Frontal cortex (tissue), 4 donors: ENCODE results near the gene MKRN2. TPM values are rescaled to one million over a fixed set of nuclear protein-coding genes. Genes with fewer than 3 reads are reported as not detected.

Source experiments
- DNase-seq, 2 donors: peaks; one replicate each; pipeline ENCODE4 v3.0.0; 2012; ENCODE audit warnings: low spot score in 2 of 2
- FAIRE-seq: peaks from 2 replicates; lab custom pipeline; 2012; peaks lifted over from hg19 to GRCh38; lab: Jason Lieb, UNC
- total RNA-seq: library from RNA; depleted of rRNA; stranded (reverse); fragments of >200 nt; gene quantifications from one replicate; pipeline ENCODE4 v1.2.3, GENCODE V29; 2014
- donor health status: control.
- donor health status: control.
- donor health status: control.

MKRN2 gene
- total RNA-seq, 1 donor from 2014 or later, result 35.5 TPM

DNA sequence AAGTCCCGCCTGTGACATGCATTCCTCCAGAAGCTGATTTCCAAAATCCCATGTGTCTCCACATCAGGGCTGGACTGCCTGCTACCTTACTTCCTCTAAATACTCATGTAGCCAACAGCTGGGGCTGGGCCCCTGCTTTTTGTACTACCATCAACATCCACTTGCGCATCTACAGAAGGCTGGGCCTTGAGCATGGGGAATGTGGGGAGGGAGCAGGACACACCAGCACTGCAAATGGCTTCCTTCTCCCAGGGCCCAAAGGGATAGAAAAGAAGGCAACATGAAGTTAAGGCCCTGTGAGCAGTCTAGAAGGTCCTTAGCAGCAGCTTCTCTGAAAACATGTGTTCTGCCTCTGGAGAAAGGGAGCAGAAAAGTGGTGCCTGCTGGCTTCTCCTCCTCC is 27.2 kb downstream of the MKRN2 start:
- no peak for FAIRE-seq
- DNase-seq, result no peak

DNA sequence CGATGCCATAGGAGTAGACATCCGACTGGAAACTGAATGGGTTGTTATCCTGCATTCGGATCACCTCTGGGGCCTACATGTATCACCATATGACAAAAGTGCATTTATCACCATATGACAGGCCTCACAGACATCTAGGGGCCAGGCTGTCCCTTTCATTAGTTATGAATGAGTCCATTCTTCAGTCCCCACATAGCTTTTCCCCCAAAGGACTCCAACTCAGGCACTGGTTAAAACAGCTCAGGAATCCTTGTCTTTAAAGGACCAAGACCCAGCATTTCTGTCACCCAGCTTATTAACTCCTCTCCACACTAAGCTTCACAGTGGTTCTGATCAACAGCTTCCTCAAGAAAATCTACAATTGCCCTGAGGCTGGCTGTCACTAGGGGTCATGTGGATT is 28.3 kb downstream of the MKRN2 start:
- DNase-seq, result no peak
- FAIRE-seq, result no peak

DNA sequence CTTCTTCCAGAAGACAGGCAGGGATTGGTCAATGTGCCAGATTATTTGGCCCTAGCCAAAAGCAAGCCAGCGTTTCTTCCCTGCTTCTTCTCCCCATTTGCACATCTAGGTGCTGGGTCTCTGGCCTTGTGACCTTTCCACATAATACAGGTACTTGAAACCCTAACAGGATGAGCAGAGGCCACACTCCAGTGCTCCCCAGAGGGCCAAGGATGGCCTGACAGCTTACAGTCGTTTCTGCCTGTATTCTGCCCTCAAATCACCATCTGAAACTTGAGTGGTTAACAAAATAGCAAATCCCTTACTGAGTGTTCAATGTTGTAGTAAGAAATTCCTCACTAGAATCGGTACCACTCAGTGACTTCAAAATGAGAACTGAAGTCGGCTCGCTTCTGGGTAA is 29.1 kb downstream of the MKRN2 start:
- no peak for DNase-seq
- FAIRE-seq, result no peak

DNA sequence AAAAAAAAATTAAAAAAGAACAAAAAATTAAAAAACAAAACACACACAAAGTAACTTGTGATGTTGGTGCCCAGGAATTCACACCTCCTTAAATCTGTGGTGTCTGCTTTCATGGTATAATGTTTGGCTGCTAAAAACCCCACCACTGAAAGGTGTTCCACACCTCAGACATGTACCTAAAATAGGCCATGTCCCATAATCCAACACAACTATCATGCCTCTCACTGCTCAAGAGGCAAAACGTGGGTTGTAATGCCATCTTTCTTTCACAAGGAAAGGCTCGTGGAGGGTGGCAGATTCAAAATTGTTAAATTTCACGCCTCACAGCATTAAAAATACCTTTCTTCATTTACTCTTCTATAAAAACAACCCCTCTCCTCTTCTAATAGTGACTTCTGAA is 29.5 kb downstream of the MKRN2 start:
- FAIRE-seq, result no peak
- no peak for DNase-seq

DNA sequence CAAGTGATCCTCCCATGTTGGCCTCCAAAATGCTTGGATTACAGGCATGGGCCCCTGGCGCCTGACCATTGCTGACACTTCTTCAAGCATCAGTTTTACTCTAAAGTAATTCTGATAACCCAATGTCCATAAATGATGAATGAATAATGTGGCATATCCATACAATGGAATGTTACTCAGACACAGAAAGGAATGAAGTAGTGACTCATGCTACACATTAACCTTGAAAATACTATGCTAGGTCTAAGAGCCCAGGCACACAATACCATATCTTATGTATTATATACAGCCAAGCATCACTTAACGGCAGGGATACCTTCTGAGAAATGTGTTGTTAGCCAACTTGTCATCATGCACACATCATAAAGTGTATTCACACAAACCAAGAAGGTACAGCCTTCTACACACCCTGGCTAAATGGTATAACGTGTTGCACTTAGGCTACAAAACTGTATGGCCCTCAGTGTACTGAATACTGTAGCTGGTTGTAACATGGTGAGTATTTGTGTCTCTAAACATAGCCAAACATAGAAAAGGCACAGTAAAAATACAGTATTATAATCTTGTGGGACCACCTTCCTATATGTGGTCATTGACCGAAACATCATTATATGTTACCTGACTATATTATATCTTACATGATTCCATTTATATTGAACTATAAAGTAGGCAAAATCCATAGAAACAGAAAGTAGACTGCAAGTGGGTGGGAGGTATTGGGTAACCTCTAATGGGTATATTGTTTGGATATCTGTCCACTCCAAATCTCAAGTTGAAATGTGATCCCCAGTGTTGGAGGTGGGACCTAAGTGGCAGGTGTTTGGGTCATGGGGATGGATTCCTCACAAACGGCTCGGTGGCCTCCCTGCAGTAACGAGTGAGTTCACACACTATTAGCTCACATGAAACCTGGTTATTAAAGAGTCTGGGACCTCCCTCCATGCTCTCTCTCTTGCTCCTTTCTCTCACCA is 31.4 kb downstream of the MKRN2 start:
- no peak for FAIRE-seq
- no peak for DNase-seq

DNA sequence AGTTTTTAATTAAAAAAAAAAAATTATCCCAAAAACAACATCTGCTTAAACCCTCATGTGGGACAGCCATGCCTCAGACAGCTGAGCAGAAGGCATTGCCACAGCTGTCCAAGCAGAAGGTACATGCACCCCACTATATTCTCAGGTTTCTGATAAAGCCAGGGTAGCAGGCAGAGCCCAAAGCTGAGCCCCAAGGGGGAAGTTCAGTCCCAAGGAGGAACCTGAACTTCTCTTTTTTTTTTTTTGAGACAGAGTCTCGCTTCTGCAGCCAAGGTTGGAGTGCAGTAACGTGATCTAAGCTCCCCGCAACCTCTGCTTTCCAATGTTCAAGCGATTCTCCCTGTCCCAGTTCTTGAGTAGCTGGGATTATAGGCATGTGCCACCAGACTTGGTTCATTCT is 33.2 kb downstream of the MKRN2 start:
- DNase-seq (no peak), FAIRE-seq (no peak)

DNA sequence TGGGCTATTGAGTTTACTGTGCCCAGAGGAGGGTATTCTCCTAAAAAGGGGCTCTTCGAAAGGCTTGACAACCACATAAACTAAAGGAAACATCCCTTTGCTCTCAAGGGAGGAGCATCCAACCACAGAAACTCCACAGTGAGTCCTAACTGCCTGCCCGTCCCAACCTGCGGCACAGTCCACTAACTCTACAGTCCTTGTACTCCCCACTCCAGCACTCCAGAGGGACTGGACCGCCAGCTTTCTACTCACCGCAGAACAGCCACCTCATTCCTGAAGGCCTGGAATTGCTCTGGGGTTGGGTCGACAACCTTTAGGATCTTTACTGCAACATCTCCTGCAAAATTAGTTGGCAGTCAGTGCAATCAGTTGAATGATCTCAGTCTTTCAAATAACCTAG is 34.6 kb downstream of the MKRN2 start:
- DNase-seq (no peak), FAIRE-seq (no peak)

DNA sequence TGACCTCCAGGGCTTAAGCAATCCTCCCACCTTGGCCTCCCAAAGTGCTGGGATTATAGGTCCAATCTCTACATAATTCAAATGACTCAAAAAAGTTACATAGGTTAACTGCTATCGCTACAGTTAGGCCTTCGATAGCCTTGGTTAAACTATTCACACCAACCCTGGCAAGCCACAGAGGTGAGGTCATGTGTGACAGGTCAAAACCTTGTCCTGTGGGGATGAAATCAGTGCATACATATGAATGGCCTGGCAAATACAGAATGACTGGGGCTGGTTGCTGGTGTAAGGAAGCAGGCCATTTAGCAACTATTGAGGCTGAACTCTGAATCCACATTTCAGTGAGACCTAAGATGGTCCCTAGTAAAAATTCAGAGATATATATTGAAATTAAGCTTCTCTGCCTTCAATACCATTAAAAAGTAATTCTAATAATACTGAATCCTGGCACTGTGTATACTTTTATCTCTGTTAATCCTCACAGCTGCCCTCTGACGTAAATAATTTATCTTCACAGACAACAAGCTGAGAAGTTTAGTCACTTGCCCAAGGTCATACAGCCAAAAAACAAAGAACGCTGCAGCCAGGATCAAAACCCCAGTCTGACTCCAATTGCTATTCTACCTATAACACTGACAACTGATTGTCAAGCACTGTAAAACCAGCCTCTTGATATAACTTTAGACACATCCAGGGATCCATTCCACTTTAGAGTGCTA is 35.3 kb downstream of the MKRN2 start:
- DNase-seq (no peak), FAIRE-seq (no peak)

DNA sequence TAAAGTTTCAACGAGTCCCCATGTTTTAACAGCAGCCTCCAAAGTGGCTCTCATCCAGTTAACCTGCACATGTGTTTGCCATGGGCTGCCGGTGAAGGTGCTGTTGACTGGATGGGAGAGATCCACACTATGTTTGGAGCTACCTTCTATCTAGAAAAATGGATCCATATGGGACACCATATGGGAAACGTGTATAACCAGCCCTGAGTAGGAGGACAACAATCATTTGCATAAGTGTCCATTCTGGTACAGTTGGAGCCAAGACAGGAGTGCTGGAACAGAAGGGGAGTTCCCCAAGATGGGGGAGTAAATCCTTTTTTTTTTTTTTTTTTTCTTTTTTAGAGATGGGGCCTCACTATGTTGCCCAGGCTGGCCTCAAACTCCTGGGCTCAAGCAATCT is 36.6 kb downstream of the MKRN2 start:
- FAIRE-seq, result no peak

DNA sequence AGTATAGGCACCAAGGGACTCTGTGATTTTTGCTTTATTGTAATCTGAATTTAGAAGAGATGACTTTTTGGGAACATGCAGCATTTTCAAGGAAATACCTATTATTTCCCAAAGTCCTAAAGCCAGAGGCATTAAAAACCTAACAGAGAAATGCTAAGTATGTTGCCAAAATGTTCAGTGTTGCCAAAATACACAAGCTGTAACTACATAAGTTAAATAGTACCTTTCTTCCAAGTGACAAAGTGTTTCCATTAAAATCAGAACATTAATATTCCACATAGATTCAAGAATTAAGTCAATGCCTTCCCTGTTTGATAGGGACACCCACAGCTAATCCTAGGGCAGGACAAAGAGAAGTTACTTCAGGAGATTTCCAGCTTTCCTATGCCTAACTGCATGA is 42.0 kb downstream of the MKRN2 start:
- DNase-seq, result no peak
- no peak for FAIRE-seq

More for the DNA sequence above, 36.6 kb downstream of the MKRN2 start:
- no peak for DNase-seq

DNA sequence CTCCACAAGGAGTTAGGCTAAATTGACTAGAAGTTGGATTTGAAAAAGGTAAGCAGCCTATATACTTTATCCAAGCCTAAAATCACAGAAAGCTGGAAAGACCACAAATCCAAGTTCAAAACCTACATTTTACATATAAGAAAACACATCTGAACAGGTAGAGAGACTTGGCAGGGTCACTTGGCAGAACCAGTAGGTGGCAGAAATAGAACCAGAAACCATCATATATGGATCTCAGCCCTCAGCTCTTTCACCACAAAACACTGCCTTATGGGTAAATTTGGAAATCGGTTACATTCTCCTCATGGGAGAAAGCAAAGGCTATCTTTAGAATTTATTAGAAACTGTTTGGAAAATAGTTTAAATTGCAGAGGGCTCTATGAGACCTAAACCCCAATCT is 44.2 kb downstream of the MKRN2 start:
- no peak for FAIRE-seq
- no peak for DNase-seq

DNA sequence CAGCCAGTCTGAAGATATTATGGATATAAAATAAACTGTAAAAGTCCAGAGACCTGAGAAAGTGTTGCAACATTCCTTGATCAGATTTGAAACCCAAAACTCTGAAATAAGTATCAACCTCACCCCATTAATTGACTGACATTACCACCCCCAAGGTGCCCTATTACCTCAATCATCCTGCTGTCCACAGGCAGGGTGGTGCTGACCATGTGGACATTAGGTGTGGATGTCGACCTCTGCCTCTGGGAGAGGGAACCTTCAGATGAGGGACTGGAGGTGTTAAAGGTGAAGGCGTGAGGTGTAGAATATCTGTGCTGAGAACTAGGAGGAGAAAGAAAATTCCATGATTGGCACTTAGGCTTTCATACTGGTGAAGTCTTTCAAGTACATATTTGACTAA is 47.1 kb downstream of the MKRN2 start:
- FAIRE-seq (no peak), DNase-seq (no peak)

DNA sequence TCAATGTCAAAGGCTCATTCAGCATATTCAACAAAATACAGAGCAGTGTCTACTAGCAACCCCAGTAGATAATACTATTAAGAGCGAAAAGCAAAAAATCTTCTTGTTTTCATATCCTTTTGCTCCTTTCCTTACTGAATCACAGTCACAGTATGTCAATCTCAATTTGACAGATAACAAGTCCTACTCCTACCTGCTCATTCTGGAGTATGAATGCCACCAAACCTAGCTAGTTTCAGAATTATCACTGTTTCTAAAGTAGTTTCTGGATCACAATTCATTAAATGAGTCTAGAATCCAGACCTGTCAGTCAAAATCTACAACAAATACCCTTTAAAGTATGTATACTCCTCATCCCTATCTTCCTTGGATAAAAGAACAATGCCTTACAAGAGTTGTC is 51.5 kb downstream of the MKRN2 start:
- FAIRE-seq (no peak), DNase-seq (no peak)

DNA sequence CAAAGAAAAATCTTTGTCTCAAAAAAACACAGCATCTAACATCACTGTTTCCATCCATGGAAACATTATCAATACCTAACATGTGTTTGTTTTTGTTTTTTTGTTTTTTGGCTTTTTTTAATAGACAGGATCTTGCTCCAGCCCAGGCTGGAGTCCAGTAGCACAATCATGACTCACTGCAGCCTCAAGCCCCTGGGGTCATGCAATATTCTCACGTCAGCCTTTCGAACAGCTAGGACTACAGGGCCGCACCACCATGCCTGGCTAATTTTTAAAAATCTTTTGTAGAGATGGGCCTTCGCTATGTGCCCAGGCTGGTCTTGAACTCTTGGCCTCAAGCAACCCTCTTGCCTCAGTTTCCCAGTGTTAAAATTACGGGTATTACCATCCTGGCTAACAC is 54.2 kb downstream of the MKRN2 start:
- no peak for DNase-seq
- no peak for FAIRE-seq

DNA sequence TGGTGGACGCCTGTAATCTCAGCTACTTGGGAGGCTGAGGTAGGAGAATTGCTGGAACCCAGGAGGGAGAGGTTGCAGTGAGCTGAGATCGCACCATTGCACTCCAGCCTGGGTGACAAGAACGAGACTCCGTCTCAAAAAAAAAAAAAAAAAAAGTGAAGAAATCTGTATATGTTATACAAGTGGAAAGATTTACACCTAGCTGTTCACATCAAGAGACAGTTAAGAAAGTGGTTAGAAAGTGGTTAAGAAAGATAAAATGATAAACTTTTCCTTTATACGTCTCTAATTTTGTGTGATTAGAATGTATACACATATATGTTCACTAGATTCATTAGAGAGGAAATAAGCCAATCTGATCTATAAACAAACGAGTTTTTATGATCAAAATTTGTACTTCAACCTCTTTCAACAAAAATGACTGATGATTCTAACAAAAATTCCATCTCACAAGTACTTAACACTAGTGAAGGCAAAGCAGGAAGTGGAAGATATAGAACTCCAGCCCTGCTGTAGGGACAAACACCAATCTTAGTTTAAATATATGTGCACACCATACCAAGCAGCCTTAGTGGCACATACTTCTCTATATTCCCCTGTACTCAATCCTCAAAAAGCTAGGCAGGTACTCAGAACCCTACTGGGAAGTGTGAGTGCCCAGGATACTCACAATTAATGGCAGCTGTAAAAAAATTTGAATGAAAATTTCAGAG is 55.8 kb downstream of the MKRN2 start:
- no peak for FAIRE-seq

DNA sequence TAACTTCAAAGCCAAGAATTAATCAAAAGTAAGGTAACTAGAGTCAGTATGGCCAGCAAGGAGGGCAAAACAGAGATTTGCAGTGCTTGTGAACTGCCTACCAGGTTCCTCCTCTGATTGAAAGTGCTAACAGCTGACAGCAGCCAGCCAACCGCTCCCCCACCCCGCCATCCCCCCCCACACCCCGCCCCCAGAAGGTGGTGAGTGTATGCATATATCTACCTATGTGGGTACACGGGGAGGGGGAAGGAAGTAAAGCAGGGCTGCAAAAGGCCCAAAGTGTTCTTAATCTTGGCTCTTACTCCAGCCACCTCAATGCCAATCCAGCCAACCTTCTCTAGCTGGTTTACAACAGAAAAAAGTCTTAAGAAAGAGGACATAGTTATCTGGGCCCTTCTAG is 56.4 kb downstream of the MKRN2 start:
- DNase-seq, result no peak
- FAIRE-seq, result no peak

More for the DNA sequence above, 55.8 kb downstream of the MKRN2 start:
- no peak for DNase-seq

DNA sequence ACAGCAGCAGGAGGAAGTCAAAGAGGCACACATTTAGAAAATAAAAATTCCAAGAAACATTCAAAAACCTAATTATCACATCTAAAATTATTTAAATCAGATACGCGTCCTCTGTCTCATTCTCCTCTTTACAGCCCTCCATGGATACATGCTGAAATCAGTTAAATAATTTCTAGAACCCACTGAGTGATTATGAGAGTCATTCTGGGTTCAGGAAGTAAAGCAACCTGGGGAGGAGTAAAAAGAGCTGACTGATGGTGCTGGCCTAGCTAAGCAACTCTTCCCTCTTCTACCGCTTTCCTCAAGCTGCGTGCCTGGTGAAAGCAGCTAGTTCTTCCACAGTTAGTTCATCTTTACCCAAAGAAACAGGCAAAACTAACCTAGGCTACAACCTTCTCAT is 58.4 kb downstream of the MKRN2 start:
- DNase-seq (no peak), FAIRE-seq (no peak)

DNA sequence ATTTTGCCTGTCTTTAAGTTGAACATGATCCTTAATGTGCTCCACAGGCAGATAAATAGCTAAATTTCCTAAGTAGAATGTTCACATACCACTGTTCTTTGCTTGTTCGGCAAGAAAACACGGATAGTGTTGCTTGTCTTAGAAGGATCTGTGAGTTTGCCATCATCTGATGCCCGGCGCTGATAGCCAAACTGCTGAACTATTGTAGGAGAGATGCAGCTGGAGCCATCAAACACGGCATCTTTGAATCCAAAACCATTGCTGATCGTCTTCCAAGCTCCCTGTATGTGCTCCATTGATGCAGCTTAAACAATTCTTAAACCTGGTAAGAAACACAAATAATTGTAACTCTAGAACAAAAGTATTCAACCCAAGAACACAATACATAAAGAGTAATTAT is 61.5 kb downstream of the MKRN2 start:
- DNase-seq (no peak), FAIRE-seq (no peak)

DNA sequence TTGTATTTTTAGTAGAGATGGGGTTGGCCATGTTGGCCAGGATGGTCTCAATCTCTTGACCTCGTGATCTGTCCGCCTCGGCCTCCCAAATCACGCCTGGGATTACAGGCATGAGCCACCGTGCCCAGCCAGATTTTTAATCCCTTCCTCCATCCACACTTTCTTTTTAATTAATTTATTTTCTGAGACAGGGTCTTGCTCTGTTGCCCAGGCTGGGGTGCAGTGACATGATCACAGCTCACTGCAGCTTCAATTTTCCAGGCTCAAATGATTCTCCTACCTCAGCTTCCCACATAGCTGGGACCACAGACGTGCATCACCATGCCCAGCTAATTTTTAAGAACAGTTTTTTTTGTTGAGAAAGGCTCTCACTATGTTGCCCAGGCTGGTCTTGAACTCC is 63.4 kb downstream of the MKRN2 start:
- DNase-seq (no peak), FAIRE-seq (no peak)

DNA sequence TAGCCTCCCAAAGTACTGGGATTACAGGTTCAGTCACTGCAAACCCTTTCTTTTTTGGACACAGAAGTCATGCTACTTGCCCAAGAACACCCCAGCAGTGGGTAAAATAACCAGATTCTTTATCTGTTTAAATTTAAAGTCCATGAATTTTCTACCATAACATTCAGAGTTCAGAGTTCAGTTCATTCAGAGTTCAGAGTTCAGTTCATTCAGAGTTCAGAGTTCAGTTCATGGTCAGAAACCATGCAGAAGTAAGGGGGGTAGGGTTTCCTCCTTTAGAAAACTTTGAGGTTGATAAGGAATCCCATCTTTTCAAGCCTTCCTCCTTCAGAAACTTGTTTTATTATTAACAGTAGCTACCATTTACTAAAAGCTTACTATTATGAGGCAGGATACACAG is 63.8 kb downstream of the MKRN2 start:
- no peak for FAIRE-seq
- DNase-seq, result no peak

DNA sequence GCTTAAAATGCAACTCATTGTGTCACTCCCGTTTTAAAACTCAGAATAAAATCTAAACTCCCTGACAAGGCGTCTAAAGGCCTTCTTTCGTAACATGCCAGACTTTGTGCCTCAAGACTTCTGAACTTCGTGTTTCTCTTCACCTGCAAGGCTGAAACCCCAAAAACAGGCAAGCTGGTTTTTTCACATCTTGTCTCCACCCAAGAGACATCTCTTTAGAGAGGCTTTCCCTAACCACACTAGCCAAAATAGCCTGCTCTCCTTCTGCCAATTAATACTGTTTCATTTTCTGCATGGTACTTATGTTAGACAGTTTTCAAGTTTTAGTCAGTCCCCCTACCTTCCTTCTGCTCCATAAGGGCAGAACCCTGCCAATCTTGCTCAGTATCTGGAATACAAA is 65.4 kb downstream of the MKRN2 start:
- DNase-seq, result no peak
- no peak for FAIRE-seq
